ENCODE results near the gene DNER. TPM values are rescaled to one million over a fixed set of nuclear protein-coding genes. Genes with fewer than 3 reads are reported as not detected.
"Not testable (repeated sequence)": the region's sequence is repeated elsewhere in the genome, so short reads cannot be mapped to it uniquely, and the experiment has no call there.

DNER gene
- total RNA-seq, 1 experiment from 2014 or later: 0.28 TPM

DNA sequence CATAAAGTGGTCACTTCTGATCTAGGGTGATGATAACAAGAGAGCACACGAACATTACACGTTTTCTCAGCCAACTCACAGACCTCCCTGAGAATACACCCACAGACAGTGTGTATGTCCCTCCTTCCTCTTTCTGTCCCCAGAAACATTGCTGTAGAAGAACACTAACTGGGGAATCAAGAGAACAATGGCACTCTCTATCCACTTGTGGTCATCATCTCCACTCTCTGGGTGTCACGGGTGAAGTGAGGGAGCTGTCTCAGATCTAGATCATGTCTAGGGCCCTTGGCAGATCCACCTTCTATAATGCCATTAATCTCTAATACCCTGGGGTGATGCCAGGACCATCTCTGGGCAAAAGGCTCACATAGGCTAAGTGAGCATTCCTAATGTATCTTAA lies 97.9 kb downstream of the DNER start:
- H3K36me3 ChIP-seq (ENCODE audit: low read depth): no peaks in the 10 kb centered on the region
- H3K79me2 ChIP-seq (ENCODE audit: low read depth): no peaks in the 10 kb centered on the region
- no peak overlapping the region for H2AFZ ChIP-seq
- no peak overlapping the region for H3K27ac ChIP-seq
- no peaks in the 10 kb centered on the region for H3K9me3 ChIP-seq (ENCODE audit: insufficient read depth, low read depth)
- TF ChIP-seq, protein P1, sequence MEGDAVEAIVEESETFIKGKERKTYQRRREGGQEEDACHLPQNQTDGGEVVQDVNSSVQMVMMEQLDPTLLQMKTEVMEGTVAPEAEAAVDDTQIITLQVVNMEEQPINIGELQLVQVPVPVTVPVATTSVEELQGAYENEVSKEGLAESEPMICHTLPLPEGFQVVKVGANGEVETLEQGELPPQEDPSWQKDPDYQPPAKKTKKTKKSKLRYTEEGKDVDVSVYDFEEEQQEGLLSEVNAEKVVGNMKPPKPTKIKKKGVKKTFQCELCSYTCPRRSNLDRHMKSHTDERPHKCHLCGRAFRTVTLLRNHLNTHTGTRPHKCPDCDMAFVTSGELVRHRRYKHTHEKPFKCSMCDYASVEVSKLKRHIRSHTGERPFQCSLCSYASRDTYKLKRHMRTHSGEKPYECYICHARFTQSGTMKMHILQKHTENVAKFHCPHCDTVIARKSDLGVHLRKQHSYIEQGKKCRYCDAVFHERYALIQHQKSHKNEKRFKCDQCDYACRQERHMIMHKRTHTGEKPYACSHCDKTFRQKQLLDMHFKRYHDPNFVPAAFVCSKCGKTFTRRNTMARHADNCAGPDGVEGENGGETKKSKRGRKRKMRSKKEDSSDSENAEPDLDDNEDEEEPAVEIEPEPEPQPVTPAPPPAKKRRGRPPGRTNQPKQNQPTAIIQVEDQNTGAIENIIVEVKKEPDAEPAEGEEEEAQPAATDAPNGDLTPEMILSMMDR (conservative IDR thresholded peaks at IDR 0.05): no peak
- TF ChIP-seq EZH2 (IDR thresholded peaks at IDR 0.05; ENCODE audit: low read depth): no peak
- no TSS peak for BruUV-seq (replicated peaks)
- H3K4me3 ChIP-seq: no peak overlapping the region
- POLR2A ChIA-PET (ENCODE audit: unreplicated experiment): no interaction called here
- CTCF ChIA-PET: no interaction called here
- H4K20me1 ChIP-seq (ENCODE audit: insufficient read depth): no peaks in the 10 kb centered on the region
- no peaks in the 10 kb centered on the region for H3K27me3 ChIP-seq (ENCODE audit: insufficient read depth, low read depth)
- DNase-seq: no peak
- H3K4me2 ChIP-seq: no peak overlapping the region
- H3K4me1 ChIP-seq (replicated peaks; ENCODE audit: insufficient read depth): peaks cover 2% of the 10 kb centered on the region; the same call in 1 of the 2 replicates
- H3F3A ChIP-seq (ENCODE audit: insufficient read depth, low read depth): no peaks in the 10 kb centered on the region
- H3K9me2 ChIP-seq (ENCODE audit: insufficient read depth): no peaks in the 10 kb centered on the region
- intact Hi-C loops (cut with micrococcal nuclease; ENCODE audit: unreplicated experiment): no loop called here

- H3K27ac ChIP-seq; H3K4me3 ChIP-seq; H4K20me1 ChIP-seq (ENCODE audit: insufficient read depth); H3K79me2 ChIP-seq (ENCODE audit: low read depth); CTCF ChIA-PET; BruUV-seq (replicated peaks); H3K9me3 ChIP-seq (ENCODE audit: insufficient read depth, low read depth); H3K27me3 ChIP-seq (ENCODE audit: insufficient read depth, low read depth); H3F3A ChIP-seq (ENCODE audit: insufficient read depth, low read depth); H3K36me3 ChIP-seq (ENCODE audit: low read depth); intact Hi-C loops (cut with micrococcal nuclease; ENCODE audit: unreplicated experiment); H3K4me2 ChIP-seq; H2AFZ ChIP-seq; DNase-seq; H3K9me2 ChIP-seq (ENCODE audit: insufficient read depth); POLR2A ChIA-PET (ENCODE audit: unreplicated experiment): not testable (repeated sequence)
- peaks cover 13% of the 10 kb centered on the region; the same call in 1 of the 2 replicates for H3K4me1 ChIP-seq (replicated peaks; ENCODE audit: insufficient read depth)
These were observed 100.3 kb downstream of the DNER start for GRCh38 chr2:229614021-229614420.

GRCh38 chr2:229612384-229612971 lies 101.9 kb downstream of the DNER start:
- H3K27ac ChIP-seq: no peak overlapping the region
- TF ChIP-seq, protein P1 (conservative IDR thresholded peaks at IDR 0.05): no peak
- no peak for TF ChIP-seq EZH2 (IDR thresholded peaks at IDR 0.05; ENCODE audit: low read depth)
- POLR2A ChIA-PET (ENCODE audit: unreplicated experiment): no interaction called here

GRCh38 chr2:229611360-229611759 lies 103.0 kb downstream of the DNER start:
- no peak for DNase-seq
- Histone ChIP-seq H3K27ac (no peak overlapping the region), H3F3A (ENCODE audit: insufficient read depth, low read depth) (no peaks in the 10 kb centered on the region), H3K4me2 (peak overlapping the region; percentile 16; the same call in 1 of the 2 replicates), H3K4me3 (no peak overlapping the region), H3K4me1 (replicated peaks; ENCODE audit: insufficient read depth) (peaks cover 13% of the 10 kb centered on the region; the same call in 1 of the 2 replicates), H2AFZ (no peak overlapping the region), H3K36me3 (ENCODE audit: low read depth) (no peaks in the 10 kb centered on the region), H3K9me2 (ENCODE audit: insufficient read depth) (no peaks in the 10 kb centered on the region), H4K20me1 (ENCODE audit: insufficient read depth) (no peaks in the 10 kb centered on the region), H3K9me3 (ENCODE audit: insufficient read depth, low read depth) (no peaks in the 10 kb centered on the region), H3K27me3 (ENCODE audit: insufficient read depth, low read depth) (no peaks in the 10 kb centered on the region), H3K79me2 (ENCODE audit: low read depth) (no peaks in the 10 kb centered on the region)
- TF ChIP-seq EZH2 (IDR thresholded peaks at IDR 0.05; ENCODE audit: low read depth): no peak
- TF ChIP-seq, protein P1 (conservative IDR thresholded peaks at IDR 0.05): no peak
- POLR2A ChIA-PET (ENCODE audit: unreplicated experiment): no interaction called here
- no TSS peak for BruUV-seq (replicated peaks)
- intact Hi-C loops (cut with micrococcal nuclease; ENCODE audit: unreplicated experiment): no loop called here
- CTCF ChIA-PET: no interaction called here

More at GRCh38 chr2:229612384-229612971, 101.9 kb downstream of the DNER start:
- H3K4me1 ChIP-seq (replicated peaks; ENCODE audit: insufficient read depth): peaks cover 13% of the 10 kb centered on the region; the same call in 1 of the 2 replicates
- CTCF ChIA-PET: no interaction called here
- no peak overlapping the region for H2AFZ ChIP-seq
- no peak overlapping the region for H3K4me3 ChIP-seq
- H3K36me3 ChIP-seq (ENCODE audit: low read depth): no peaks in the 10 kb centered on the region
- no peaks in the 10 kb centered on the region for H3K27me3 ChIP-seq (ENCODE audit: insufficient read depth, low read depth)
- BruUV-seq (replicated peaks): no TSS peak
- no peaks in the 10 kb centered on the region for H4K20me1 ChIP-seq (ENCODE audit: insufficient read depth)
- no peaks in the 10 kb centered on the region for H3K9me2 ChIP-seq (ENCODE audit: insufficient read depth)
- no peaks in the 10 kb centered on the region for H3K79me2 ChIP-seq (ENCODE audit: low read depth)
- intact Hi-C loops (cut with micrococcal nuclease; ENCODE audit: unreplicated experiment): no loop called here
- no peaks in the 10 kb centered on the region for H3K9me3 ChIP-seq (ENCODE audit: insufficient read depth, low read depth)
- H3F3A ChIP-seq (ENCODE audit: insufficient read depth, low read depth): no peaks in the 10 kb centered on the region
- no peak for DNase-seq
- H3K4me2 ChIP-seq: no peak overlapping the region
